Measurements from ENCODE around the gene RTN4RL1.
"Not testable (repeated sequence)": the region's sequence is repeated elsewhere in the genome, so short reads cannot be mapped to it uniquely, and the experiment has no call there.

Gene RTN4RL1

DNA sequence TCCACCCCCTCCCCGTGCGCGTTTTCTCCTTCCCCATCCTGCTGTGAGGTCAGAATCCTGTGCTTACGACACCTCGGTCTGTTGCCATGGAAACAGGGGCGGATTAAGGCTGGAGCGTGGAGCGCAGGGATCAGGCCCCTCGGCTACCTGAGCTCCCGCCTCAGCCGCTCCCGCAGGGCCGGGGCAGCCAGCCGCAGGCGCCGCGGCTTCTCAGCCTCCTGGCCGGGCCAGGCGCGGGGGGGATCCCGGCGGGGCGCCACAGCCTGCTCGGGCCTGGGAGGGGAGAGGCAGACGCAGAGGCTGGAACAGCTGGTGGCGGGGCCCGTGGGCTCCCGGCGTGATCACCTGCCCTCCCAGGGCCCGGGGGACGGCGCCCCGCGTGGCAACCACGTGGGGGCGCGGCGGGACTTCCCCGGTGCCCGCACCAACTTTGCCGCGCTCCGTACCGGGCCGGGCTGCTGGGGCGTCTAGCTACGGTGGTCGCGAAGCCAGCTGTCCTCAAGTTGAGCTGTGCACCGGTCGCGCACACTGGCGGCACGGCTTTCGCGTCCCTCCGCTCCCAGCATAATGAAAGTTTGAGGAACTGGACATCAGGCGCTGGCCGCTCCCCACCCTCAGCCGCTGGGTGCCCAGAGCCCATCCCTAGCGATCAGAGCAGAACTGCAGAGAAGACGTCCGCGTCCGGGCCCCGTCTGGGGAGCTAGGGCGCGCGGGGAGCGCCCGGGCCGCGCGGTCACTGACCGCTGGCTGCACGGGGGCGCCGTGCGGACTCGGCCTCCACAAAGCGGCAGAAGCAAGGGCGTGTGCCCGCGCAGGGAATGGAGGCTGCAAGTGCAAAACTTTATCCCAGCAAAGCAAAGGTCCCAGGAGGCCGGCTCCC, 1.2 kb downstream of the RTN4RL1 start:
- peak; percentile 21 for DNase-seq

DNA sequence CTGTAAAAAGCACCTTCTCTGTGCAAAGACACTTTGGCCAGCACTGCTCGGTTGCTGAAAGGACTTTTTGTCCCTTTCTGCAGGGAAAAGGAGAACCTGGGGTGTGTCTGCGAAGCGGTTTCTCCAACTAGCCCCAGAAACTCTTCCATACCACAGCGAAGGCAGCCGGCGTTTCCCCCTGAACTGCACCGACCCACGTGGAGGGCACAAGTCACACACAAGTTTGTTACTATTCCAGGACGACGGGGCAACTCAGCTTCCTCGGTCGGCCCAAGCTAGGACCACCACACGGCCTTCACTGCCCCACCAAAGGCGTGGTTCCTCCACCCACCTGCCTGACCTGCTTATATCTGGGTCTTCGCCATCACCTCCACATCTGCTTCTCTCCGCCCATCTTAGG, 1.9 kb downstream of the RTN4RL1 start:
- DNase-seq: no peak

DNA sequence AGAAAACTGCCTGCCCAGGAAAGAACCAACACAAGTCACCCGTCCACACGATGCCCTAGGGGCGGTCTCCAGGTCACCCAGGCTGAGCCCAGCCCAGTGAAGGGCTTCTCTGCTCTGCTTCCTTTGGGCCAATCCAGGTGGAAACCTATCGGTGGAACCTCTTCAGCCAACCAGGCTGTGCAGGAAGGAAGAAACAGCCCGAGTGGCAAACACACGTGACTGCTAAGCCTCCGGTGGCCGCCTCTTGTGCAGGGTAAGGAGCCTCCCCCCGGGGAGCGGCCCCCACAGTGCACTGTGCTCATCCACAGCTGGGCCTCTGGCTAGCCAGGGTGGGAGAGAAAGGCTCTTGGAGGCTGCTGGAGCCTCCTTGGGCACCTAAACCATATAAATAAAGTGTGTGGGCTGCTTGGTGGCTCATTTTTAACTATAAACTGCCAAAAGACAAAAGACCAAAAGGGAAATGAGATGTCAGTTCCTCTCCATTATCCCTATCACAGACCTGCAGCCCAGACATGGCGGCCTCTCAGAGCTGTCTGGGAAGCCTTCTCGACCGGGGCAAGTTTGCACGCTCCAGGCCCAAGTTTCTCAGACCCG, 2.4 kb downstream of the RTN4RL1 start:
- no peak for DNase-seq

DNA sequence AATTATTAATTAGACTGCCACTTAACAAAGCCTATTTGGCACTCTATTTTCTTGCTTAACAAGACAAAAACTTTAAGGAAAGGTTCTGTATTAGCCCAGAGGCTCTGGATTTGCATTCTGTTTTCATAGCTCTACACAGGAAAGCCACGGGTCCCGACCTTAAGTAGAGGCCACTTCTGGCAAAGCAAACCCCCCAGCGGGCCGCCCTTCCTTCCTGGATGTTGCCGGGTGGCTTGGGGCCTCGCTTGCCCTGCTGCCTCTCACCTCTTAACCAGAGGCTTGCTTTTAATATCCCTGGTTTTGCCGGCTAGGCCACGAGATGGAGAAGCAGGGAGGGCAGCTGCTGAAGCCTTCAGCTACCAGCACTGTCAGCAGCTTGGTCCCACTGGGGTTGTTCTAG, 4.4 kb downstream of the RTN4RL1 start:
- no peak for DNase-seq

DNA sequence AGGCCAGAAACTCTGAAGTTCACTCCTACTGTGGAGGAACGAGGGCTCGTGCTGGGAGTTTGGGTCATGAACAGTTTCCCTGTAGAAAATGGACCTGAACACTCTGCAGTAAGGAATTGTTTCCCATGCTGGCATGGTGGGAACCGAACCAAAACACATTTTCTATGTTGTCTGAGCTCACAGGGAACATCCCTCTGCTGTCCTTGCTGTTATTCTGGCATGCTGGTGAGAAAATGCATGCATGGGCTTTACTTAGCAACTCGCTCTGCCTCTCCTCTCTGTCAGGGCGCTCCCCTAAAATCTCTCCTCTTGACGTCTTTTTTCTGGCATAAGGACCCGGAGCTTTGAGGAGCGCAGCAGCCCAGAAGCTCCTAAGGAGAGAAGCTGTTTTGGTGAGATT, 5.4 kb downstream of the RTN4RL1 start:
- DNase-seq: no peak

DNA sequence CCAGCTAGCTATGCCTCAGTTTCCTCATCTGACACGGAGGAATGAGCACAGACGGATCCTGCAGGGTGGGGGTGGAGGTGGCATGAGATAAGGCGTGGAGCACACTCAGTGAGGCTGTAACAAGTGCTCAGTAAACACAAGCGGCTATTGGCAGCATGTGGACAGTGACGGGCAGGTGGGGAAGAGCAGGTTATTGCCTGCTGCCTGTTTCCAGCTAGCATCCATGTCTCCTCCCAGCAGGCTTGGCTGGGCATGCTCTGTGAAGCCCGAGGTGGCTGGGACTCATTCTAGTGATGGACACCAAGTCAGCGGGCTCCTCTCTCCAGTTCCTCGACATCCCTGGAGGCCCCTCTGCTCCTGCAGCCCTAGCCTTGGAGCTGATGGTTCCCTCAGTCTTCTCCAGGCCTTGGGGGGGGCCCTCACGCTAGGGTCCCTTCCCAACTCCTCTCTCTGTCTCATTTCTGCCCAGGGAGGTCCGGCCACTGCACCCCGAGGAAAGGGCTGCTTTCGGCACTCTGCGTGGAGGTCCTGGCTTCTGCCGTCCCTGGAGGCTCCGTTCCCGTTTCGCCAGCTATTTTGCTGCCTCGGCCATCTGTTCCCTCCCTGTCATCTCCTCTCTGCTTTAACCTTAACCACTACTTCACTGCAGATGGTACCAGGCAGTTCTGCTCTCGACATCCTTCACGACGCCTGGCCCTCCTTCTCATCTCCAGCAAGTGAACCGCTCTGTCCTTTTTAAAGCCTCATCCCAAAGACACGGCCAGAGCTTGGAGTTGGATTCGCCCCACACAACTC, 6.2 kb downstream of the RTN4RL1 start:
- DNase-seq: no peak

DNA sequence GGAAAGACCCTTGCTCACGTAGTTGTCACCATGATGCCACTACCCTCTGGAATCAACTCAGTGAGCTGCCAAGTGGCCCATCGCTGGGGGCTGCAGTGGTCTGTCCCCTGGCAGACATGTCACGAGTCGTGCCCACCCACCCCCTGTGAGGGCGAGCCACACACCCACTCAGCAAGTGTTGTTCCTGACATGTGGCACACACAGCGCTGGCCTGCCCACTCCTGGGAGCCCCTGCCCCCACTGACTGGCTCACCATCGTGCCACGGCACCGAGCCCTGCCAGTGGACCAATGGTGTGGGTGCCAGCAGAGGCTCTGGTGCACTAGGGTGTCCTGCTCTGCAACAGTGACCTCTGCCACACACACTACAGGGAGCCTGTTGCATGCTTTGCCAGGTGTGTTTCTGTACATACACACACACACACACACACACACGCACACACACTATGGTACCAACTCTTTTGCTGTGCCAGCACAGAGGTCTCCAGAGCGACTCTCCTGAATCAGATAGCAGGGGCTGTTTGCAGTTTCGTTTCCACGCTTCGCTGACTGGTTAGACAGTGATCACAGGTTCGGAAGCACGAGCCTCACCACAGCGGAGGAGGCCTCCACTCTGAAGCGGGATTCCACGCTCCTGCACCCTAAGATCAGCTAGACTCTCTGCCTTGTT, 7.7 kb downstream of the RTN4RL1 start:
- no peak for DNase-seq

DNA sequence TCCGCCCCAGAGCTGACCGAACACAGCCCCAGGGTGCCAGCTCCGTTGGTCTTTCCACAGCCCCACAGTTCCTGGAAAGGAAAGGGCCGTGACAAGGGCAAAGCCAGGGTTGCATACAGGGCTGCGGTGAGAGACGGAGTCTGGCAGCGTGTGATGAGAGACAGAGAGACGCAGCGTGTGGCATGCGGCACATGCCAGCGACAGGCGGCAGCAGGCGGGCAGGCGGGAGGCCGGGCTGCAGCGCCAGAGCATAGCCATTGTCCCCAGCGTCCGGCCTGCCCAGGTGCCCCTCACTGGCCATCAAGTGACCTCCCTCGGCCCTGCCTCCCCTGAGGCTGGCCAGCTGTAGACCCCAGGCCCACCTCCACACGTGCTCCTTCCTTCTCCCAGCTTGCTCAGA, 8.6 kb downstream of the RTN4RL1 start:
- DNase-seq: no peak

DNA sequence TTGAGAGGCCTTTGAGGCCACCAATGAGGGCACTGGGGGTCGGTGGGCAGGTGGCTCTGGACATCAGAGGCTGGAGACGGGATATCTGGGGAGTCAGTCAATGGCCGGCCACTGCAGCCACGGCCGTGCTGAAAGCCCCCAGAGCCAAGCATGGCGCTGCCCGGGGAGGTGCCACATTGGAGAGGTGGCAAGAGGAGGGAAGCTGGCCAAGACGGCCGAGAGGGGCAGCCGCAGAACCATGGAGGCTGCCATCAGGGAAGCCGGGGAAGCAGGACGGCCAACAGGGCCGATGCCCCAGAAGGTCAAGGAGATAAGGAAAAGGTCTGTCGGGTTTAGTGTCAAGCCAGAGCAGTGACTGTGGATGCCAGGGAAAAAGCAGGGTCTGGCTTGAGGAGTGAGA, 9.8 kb downstream of the RTN4RL1 start:
- DNase-seq: no peak

DNA sequence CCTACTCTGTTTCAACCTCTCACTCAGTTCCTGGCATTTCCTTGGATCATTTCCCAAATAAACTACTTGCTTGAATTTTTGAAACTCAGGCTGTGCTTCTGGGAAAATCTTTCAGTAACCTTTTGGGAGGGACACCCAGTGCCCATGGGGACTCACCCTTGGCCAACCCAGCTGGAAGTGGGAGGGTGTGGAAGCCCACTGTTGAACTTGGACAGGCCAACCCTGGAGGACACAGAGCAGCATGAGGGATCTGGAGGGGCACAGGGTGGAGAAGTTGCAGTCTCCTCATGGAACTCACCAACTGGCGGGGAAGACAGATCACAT, 11.2 kb downstream of the RTN4RL1 start:
- no peak for DNase-seq

DNA sequence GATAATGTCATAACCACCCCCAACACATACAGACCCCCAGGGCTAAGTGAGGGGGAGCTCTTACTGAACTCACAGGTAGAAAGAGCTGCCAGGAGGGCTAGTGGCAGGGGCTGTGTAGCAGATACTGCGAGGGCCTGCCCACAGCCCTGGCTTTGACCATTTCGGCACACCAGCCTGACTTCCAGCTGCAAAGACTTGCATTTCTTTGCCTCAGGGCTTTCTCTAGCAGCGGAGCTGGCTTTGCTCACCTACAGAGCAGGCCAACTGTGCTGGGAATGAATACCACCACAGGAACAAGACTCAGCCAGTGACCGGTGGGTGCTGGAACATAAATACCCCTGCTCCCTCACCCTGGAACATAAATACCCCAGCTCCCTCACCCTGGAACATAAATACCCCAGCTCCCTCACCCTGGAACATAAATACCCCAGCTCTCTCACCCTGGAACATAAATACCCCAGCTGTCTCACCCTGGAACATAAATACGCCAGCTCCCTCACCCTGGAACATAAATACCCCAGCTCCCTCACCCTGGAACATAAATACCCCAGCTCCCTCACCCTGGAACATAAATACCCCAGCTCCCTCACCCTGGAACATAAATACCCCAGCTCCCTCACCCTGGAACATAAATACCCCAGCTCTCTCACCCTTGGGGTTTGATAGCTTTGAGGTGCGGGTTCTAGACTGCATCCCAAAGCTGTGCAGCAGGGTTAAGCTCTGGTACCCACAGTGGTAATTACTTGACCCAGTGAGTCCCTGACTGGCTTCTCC, 11.7 kb downstream of the RTN4RL1 start:
- not testable (repeated sequence) for DNase-seq

DNA sequence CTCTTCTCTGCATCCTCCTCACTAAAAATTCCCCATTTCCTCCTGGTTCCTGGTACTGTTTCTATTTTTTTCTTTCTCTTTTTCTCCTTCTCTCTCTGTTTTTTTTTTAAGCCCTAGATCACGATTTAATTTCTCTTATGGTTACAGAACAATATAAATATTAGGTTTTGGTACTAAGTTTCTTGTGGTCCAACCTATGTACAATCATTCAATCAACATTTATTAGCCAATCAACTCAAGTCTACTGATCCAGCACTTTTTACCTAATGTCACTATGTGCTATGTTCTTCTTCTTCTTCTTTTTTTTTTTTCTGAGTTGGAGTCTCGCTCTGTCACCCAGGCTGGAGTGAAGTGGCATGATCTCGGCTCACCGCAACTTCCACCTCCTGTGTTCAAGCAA, 12.6 kb downstream of the RTN4RL1 start:
- no peak for DNase-seq

DNA sequence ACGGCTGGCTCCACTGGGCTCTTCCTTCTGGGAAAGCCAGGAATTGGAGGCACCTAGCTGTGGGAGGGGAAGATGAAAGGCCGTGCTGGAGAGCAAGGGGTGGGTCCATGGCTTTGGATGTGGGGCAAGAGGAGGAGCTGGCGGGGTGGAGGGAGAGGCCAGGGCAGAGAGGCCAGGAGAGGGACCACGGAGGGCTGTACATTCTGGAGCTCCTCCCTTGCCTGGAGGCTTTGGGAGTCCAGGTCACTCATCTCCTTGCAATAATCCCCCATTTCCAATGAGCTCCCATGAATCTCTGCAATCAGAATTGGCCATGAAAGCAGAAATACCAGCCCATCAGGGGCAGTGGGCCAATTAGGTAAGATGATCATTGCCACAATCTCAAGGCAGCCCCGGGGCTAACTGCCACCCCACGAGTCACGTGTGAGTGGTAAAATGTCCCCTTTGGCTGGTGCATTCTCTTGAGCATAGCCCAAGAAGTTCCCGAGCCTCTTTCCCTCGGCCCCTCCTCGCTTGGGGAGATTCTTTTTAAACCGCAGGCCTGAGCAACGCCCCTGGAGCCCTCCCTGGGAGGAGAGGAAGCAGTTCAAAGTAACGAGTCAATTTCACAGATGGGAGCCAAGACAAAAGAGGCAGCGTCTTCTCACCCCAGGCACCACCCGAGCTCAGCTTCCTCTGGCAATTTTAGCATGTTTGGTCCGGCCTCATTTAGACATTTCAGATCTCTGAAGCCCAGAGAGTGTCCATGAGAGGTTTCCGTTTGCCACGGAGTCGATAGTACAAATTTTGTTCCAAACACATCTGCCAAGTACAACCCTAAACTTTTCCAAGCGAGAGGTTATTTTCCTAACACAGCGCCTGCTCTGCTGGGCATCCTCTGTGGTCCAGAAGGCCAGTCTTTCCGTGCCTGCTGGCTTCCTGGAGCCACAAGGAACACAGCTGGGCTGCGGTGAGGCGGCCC, 13.4 kb downstream of the RTN4RL1 start:
- no peak for DNase-seq

DNA sequence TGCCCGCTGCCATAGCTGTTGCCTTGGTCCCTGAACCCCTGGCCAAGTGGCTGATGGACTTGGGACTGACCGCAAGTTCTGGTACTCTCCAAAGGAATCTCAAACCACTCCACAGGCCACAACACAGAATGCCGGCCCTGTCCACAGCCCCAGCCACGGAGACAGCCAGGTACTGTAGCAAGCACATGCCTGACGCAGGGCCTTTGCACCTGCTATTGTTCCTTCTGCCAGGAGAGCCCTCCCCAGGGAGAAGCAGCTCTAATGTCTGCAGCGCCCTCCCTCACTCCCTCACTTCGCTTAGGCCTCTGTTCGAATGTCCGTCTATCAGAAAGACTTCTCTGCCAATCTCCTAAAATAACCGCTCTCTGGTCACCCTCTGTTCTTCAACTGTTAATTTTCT, 15.4 kb downstream of the RTN4RL1 start:
- DNase-seq: no peak

DNA sequence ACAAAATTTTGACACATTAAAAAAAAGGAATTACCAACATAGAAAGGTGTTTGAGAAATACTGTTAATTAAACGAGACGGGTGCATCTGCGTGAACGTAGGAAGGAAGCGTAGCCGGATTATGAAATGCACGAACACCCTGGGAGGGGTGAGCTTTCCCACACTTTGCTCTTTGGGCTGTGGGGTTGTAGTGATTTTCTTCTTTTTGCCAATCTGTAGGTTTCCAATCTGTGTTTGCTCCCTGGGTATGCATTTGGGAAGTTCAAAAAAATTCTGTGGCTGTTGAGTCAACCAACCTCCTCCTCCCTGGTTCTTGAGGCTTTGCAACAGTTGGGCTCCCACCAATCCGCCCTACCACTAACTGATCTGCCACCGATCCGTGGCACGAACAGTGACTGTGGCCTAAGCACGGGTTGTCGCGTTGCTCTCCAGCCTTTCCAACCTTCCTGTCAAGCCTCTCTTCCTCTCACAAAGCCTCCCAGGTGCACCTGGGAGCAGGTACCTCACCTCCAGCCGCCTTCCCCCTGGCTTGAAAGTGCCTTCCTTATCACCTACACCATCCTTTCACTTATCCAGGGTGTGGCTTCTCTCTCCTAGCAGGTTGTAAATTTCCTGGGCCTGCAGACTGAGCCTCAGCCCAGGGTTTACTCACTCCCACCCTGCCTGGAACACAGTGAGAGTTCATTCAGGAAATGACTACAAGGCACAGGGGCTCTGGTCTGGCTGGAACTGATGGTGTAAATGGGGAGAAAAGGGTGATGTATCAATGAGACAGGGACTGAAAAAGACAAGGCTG, 16.6 kb downstream of the RTN4RL1 start:
- DNase-seq: no peak

DNA sequence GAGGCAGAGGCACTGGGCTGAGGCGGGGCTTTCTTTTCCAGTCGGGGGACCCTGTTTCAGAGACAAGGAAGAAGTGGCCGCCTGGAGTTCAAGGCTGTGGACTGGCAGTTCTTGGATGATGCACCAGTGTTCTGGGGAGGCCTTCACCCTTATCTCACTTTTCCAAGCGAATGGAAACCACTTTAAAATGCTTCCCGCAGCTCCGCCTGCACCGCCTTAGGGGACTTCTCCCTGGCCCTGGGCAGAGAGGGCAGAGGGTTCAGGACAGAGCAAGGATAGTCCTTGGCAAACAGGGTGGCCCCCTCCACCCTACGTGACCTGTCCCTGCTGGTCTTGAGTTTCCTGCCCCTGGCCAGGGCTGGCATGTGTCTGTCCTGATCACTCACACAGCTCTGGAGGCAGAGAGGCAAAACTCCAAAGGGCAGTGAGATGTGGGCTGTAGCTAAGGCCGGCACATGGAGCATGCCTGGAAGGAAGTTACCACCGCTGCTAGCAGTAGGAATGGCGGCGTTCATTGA, 20.6 kb downstream of the RTN4RL1 start:
- no peak for DNase-seq

DNA sequence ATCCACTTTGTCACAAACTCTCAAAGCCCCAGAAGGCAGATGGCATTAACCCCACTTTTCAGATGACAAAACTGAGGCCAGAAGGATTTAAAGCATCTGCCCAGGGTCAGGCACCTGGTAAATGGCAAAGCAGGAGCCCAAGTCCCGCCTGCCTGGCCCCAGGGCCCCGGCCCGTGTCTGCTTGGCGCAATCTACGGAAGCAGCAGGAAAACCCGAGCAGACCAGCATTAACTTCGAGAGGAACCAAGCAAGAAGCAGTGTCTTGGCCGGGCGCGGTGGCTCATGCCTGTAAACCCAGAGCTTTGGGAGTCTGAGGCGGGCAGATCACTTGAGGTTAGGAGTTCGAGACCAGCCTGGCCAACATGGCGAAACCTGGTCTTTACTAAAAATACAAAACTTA, 21.6 kb downstream of the RTN4RL1 start:
- no peak for DNase-seq

DNA sequence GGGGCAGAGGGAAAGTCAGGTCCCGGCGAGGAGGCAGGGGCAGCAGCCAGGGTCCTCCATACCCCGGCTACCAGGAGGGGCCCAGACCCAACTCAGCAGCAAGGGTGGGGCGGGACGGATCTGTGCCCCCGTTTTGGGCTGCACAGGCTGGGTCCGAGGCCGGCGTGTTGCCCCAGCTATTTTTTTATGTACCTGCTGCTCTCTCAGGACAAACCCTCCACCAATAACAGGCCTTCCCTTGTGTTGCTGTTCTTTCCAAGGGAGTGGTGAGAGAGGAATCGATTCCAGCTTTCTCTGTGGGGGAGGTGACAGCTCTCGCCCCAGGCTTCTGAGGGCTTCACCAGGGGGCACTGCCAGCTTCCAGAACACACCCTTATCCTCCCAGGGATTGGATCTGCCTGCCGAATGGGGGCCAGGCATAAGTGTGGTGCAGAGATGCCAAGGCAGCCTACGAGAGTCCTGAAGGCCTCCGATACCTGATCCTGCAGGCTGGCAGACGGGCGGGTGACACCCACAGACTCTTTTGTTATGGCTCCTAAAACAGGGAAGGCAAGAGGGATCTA, 22.3 kb downstream of the RTN4RL1 start:
- no peak for DNase-seq

DNA sequence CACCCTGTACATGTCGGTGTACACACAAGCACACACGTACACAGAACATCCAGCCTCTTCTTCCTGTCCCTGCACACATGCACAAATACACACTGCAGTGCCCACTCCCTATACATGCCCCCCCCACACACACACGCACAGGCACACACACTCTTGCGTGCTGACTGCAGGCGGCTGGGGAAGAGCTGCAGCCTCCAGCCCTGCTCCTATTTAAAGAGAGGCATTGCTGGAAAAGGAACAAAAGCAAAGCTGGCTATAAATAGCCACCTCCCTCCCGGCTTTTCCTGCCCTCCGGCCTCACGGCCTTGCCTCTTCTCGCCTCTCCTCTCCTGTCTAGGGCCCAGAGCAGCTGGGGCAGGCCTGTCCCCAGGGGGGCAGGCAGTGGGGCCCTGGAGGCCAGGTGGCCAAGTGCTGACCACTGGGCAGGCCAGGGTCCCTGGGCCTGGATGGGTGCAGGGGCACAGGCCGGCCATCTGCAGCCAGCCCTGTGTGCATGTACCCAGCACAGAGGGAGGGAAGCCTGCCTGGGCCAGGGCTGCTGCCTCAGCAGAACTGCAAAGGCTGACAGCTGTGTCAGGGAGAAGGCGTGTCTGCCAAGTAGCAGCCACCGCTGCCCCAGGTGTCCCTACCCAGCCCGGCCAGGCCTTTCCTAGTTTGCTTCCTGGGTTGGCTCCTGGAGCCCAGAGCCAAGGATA, 25.4 kb downstream of the RTN4RL1 start:
- no peak for DNase-seq
